ENCODE measurements around the gene TNN. TPM values are rescaled to one million over a fixed set of nuclear protein-coding genes. Genes with fewer than 3 reads are reported as not detected.

Gene TNN
- total RNA-seq, 1 donor from 2014 or later, result not detected

DNA sequence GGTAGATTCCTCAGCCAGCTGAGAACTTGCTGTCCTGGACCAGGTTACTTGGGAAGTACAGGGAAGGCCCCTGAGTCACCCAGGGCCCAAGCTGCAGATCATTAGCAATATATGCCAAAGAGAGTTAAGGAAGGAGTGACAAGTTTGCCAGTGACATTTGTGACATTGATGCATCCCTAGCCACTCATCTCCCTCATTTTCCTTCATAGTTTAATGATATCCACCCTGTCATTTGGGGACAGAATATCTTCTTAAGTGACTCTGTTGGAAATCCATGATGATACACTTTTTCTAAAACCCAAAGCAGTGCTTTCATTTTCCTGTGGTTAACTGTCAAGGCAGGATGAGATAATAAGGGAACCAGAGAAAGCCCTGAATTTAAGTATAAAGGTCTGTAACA is 3.2 kb downstream of the TNN start:
- Mint-ChIP-seq H3K4me1 (peaks cover 6% of the 10 kb centered on the region), H3K27ac (no peak overlapping the region), H3K27me3 (peaks cover 45% of the 10 kb centered on the region), H3K4me3 (no peak overlapping the region), H3K36me3 (ENCODE audit: low read depth) (no peaks in the 10 kb centered on the region), H3K9me3 (no peaks in the 10 kb centered on the region)
- TF ChIP-seq CTCF (IDR thresholded peaks at IDR 0.05), result no peak
- no peak for ATAC-seq (ENCODE audit: low read depth)
- intact Hi-C loops (cut with micrococcal nuclease), result no loop called here
- ChIA-PET POLR2A (no interaction called here), CTCF (no interaction called here)
- DNase-seq, result no peak

GRCh38 chr1:175071276-175071943 is 3.8 kb downstream of the TNN start:
- no peak for TF ChIP-seq CTCF (IDR thresholded peaks at IDR 0.05)
- Mint-ChIP-seq H3K9me3 (no peaks in the 10 kb centered on the region), H3K27me3 (peaks cover 40% of the 10 kb centered on the region), H3K4me1 (peaks cover 6% of the 10 kb centered on the region), H3K27ac (no peak overlapping the region), H3K4me3 (no peak overlapping the region), H3K36me3 (ENCODE audit: low read depth) (no peaks in the 10 kb centered on the region)
- ATAC-seq (ENCODE audit: low read depth) (no peak), DNase-seq (no peak)
- intact Hi-C loops (cut with micrococcal nuclease), result no loop called here
- CTCF ChIA-PET, result no interaction called here
- POLR2A ChIA-PET, result no interaction called here

DNA sequence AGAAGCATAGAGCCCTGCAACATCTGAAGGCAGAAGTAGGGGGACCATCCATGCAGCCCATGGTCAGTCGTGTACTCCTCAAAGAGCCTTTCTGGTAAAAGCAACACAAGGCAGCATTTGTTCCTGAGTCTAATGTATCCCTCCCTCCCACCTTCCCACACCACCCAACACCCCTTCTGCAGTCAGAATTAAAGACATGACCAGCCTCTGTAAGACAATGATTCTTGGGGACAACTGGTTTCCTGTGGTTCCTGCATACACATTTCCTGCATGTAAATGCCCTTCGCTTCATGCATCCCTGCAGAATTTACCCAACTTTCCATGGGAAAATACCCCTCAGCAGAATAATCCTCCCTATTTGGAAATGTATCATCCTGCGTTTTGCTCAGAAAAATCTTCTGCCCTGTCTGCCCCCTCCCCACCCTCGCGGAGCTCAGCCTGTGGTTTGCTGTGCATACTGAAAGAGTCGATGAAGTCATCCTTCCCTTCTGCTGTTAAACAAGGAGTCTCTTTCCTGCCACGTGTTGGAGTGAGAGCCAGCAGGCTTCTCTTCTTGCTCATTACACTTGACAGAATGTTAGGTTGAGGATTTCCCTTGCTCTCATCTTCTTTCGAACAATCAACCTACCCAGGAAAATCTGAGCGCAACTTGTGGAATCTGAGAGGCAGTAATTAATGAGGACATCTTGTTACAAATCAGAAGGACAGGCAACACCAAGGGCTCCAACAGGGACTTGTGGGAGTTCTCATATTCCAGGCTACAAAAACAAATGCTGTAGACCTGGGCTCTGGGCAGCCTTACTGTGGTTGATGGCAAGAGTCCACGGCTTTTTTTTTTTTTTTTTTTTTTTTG is 4.7 kb downstream of the TNN start:
- POLR2A ChIA-PET, result no interaction called here

DNA sequence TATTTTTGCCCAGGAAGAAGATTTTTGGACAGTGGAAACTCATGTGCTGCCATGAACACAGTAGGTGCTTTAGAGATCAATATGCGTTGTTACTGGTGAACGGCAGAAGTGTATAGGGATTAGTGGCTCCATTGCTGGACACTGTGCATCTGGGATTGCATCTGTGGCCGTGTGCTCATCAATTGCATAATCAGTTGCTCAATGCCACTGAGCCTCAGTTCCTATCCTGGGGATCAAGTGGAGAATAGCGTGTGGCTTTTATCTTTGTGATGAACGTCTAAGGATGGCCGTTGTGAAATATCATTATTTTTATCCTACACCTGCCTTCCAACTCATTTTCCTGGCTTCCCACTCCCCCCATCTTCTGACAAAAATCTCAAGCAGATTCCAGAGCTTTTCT is 5.4 kb downstream of the TNN start:
- ChIA-PET CTCF (no interaction called here), POLR2A (no interaction called here)
- Mint-ChIP-seq H3K36me3 (ENCODE audit: low read depth) (no peaks in the 10 kb centered on the region), H3K4me3 (no peak overlapping the region), H3K4me1 (peaks cover 6% of the 10 kb centered on the region), H3K27ac (no peak overlapping the region), H3K9me3 (no peaks in the 10 kb centered on the region), H3K27me3 (peaks cover 35% of the 10 kb centered on the region)
- DNase-seq (no peak), ATAC-seq (ENCODE audit: low read depth) (no peak)
- intact Hi-C loops (cut with micrococcal nuclease), result no loop called here
- no peak for TF ChIP-seq CTCF (IDR thresholded peaks at IDR 0.05)

More for the DNA sequence above, 4.7 kb downstream of the TNN start:
- TF ChIP-seq CTCF (IDR thresholded peaks at IDR 0.05), result no peak
- peaks cover 36% of the 10 kb centered on the region for H3K27me3 Mint-ChIP-seq
- no peaks in the 10 kb centered on the region for H3K36me3 Mint-ChIP-seq (ENCODE audit: low read depth)
- no peaks in the 10 kb centered on the region for H3K9me3 Mint-ChIP-seq
- H3K27ac Mint-ChIP-seq, result no peak overlapping the region
- DNase-seq (no peak), ATAC-seq (ENCODE audit: low read depth) (no peak)
- intact Hi-C loops (cut with micrococcal nuclease), result no loop called here
- H3K4me3 Mint-ChIP-seq, result no peak overlapping the region
- peaks cover 6% of the 10 kb centered on the region for H3K4me1 Mint-ChIP-seq
- CTCF ChIA-PET, result no interaction called here

DNA sequence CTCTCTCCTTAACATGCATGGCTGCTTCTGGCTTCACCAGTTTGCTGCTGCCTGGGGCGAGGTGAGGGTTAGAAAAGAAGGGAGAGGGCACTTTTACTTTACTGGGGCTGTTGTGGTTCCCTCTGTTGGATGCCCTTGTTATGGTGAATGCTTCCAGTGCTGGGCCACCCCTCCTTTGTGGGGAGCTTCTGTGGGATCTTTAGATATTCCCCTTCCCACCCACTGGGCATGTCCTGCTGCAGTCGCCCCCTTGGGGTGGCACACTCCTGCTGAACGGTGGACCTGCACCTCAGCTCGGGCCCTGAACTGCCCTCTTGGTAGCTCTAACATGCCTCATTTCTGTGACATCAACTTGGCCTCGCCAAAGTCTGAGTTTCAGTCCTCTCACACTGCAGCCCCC is 6.0 kb downstream of the TNN start:
- Mint-ChIP-seq H3K4me1 (peaks cover 6% of the 10 kb centered on the region), H3K27me3 (peaks cover 35% of the 10 kb centered on the region), H3K9me3 (no peaks in the 10 kb centered on the region), H3K36me3 (ENCODE audit: low read depth) (no peaks in the 10 kb centered on the region), H3K4me3 (no peak overlapping the region), H3K27ac (no peak overlapping the region)
- CTCF ChIA-PET, result no interaction called here
- no peak for TF ChIP-seq CTCF (IDR thresholded peaks at IDR 0.05)
- DNase-seq (no peak), ATAC-seq (ENCODE audit: low read depth) (no peak)
- POLR2A ChIA-PET, result no interaction called here
- intact Hi-C loops (cut with micrococcal nuclease), result no loop called here

Measured in activated B cell treated with CpG ODN at 0.5 μM for 24 hours (primary cell).